SK-N-MC (cell line): ENCODE results near the gene MINAR1.

Source experiments
- DNase-seq: peaks from one replicate; pipeline ENCODE4 v3.0.0-alpha.2; 2011; ENCODE audit warnings: low read depth, low spot score
- H3K27ac ChIP-seq: fragments of 200-600 bp; sonication (generic); 2 replicates; pipeline ENCODE4 v1.5.1; 2016; ENCODE audit warnings: mixed run types
- H3K36me3 ChIP-seq: fragments of 200-600 bp; sonication (generic); 2 replicates; pipeline ENCODE4 v1.6.1; 2017; ENCODE audit warnings: antibody characterized with exemption, low read length, mixed read lengths; ENCODE audit not compliant: insufficient read depth
- H3K4me3 ChIP-seq: fragments of 200-600 bp; sonication (generic); 2 replicates; pipeline ENCODE4 v1.5.1; 2016
- H3K9ac ChIP-seq: fragments of 200-600 bp; sonication (generic); 2 replicates; pipeline ENCODE4 v1.8.0; 2017; ENCODE audit warnings: mixed run types, mixed read lengths; ENCODE audit not compliant: insufficient read length
- H3K9me3 ChIP-seq: fragments of 200-600 bp; sonication (generic); 2 replicates; pipeline ENCODE4 v1.6.1; 2017; ENCODE audit warnings: low read depth, mild to moderate bottlenecking, antibody characterized with exemption, low read length, moderate library complexity, mixed read lengths
- EZH2 ChIP-seq: fragments of 200-600 bp; sonication (generic); IDR thresholded peaks from one replicate; pipeline ENCODE4 v1.6.1; 2017; ENCODE audit warnings: antibody characterized with exemption
- FOXP2 ChIP-seq: optimal IDR thresholded peaks from 2 replicates; pipeline ENCODE3; 2011; ENCODE audit warnings: mild to moderate bottlenecking, moderate library complexity; ENCODE audit not compliant: insufficient read depth; ENCODE audit errors: extremely low read length, control extremely low read depth
- POLR2AphosphoS5 ChIP-seq: IDR thresholded peaks from 2 replicates; pipeline ENCODE4 v1.6.1; 2012; ENCODE audit warnings: mild to moderate bottlenecking, low read depth, low read length, borderline replicate concordance

MINAR1 gene, protein sequence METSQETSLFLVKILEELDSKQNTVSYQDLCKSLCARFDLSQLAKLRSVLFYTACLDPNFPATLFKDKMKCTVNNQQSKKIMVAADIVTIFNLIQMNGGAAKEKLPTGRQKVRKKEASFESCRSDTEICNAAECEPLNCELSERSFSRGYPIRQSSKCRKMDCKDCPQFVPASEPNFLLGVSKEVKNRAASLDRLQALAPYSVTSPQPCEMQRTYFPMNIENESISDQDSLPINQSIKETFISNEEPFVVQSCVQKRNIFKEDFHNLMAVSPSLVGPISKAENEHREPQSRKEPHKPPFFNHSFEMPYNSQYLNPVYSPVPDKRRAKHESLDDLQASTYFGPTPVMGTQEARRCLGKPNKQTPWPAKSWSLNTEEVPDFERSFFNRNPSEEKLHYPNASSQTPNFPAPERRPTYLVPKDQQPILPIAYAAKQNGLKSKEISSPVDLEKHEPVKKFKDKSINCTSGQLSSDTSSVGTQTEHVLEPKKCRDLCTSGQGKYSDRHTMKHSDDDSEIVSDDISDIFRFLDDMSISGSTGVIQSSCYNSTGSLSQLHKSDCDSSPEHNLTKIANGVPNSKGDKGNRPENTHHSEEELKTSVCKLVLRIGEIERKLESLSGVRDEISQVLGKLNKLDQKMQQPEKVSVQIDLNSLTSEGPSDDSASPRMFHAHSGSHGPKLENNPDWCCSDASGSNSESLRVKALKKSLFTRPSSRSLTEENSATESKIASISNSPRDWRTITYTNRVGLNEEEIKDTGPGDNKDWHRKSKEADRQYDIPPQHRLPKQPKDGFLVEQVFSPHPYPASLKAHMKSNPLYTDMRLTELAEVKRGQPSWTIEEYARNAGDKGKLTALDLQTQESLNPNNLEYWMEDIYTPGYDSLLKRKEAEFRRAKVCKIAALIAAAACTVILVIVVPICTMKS

DNA sequence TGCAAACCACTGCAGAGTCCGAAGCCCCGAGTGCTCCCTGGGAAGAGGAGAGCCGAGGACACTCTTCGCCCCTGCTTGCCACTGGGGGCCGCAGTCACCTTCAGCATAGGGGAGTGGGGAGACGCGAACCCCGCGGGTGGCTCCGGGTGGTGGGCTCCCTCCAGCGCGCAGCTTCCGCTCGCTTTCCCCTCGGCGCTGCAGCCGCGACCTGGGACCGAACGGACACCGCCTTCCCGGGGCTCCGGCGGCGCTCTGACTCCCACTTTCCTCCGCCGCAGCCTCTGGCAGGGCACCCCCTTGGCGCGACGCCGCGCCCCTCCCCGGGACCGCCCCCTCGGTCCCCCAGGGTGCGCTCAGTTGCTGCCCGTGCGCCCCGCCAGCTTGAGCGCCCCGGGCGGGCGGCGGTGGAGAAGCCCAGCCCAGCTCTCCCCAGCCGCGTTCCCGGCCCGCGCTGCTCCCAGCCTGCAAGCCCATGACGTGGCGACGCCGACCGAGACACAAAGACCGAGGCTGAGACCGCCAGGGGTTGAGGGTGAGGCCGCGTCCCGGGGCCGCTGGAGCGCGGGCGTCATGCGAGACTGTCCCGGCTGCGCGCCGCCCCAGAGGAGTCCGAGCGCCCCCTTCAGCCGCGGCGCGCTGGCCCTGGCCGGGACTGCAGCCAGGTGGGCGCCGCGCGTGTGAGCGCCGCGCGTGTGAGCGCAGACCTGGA is at the start of gene MINAR1:
MINAR1 (plus strand) TSS at position 701 of the 709 bp plus-strand sequence. CDS start 23,812 bp downstream, outside the sequence.
- Histone ChIP-seq H3K9me3 (no peaks in the 10 kb centered on the region), H3K27ac (no peak within 1 kb of the TSS), H3K4me3 (peak within 1 kb of the TSS; percentile 61), H3K36me3 (no peaks in the 10 kb centered on the region), H3K9ac (no peak within 1 kb of the TSS)
- DNase-seq, result no peak
- no peak for TF ChIP-seq FOXP2
- no peak for TF ChIP-seq POLR2AphosphoS5
- TF ChIP-seq EZH2, result no peak

DNA sequence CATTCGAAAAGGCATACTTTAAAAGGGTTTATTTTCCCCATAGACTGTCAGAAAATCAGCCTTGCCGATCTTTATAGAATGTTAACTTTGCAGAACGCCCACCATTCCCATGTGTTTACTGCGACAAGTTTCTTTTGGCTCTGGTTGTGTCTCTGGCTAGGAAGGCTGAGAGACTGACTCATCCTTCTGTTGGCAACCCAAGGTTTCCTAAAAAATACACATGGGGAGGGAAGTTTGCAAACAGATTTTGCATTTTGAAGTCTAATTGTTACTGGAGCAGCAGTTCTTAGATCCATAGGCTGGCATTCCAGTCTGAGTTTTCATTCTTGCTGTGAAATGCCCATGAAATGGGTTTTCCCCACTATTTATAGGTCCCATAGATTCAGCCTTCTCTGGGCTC is 37.9 kb upstream of the MINAR1 start:
- H3K36me3 ChIP-seq, result no peaks in the 10 kb centered on the region
- no peaks in the 10 kb centered on the region for H3K9me3 ChIP-seq
- no peak overlapping the region for H3K9ac ChIP-seq
- no peak overlapping the region for H3K27ac ChIP-seq
- TF ChIP-seq POLR2AphosphoS5 (no peak), FOXP2 (no peak), EZH2 (no peak)
- no peak overlapping the region for H3K4me3 ChIP-seq
- no peak for DNase-seq

DNA sequence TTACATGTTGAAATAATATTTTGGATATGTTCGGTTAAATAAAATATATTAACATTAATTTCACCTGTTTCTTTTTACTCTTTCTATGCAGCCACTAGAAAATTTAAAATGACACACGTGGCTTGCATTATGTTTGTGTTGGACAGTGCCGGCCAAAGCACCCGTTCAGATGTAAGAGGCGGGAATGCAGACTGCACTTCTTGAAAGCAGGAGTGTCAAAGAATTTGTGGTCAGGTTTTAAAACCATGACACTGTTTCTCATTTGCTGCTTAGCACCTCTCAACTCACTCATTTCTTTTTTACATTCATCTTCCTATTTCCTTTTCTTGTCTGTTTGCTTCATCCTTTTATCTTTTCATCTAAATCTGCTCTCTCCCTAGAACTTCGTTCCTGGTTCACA is 35.3 kb upstream of the MINAR1 start:
- Histone ChIP-seq H3K9ac (no peak overlapping the region), H3K4me3 (no peak overlapping the region), H3K36me3 (no peaks in the 10 kb centered on the region), H3K27ac (no peak overlapping the region), H3K9me3 (no peaks in the 10 kb centered on the region)
- DNase-seq, result no peak
- TF ChIP-seq FOXP2 (no peak), POLR2AphosphoS5 (no peak), EZH2 (no peak)

DNA sequence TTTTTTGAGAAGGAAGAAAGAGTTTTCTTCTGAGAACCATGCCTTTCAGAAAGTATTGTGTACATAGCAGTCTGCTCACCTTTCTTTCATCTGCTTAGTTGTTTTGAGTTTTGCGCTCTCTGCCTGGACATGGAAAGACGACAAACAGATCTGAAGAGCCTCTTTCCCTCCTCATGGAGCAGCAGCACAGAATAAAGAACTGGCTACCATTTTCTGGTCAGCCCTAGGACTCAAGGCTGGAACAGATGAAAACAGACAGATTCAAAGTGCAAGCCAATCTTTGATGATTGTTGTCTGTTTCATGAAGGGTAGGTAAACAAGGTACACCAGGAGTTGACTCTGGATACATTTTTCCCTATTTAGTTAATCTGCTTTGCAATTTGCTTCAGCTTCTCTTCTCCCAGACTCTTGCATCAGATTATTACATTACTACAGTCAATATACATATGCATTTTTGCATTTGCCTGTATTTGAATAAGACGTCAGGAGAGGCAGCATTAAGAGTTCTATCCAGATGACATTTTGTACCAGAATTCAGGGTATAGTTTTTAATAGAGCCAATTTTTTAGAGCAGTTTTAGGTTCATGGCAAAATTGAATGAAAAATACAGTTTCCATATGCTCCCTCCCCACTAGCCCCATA is 34.7 kb upstream of the MINAR1 start:
- no peaks in the 10 kb centered on the region for H3K36me3 ChIP-seq
- no peak for DNase-seq

DNA sequence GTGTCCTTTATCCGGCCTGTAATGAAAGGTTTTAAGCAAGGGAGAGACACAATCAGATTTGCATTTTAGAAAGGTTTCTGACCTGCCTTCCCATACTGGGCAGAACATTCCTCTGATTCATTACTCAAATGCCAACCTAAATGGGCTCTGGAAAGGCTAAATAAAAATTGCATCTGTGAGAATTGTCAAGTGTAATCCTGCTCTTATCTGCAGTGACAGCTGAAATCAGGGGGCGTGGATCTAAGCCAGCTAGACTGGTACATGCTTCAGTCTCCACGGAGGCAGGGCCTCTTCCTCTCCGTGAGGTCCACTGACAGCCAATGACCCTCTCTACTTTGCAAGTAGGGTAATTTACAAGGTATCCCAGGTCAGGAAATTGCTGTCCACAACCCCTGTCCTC is 32.5 kb upstream of the MINAR1 start:
- Histone ChIP-seq H3K9ac (no peak overlapping the region), H3K9me3 (no peaks in the 10 kb centered on the region), H3K27ac (no peak overlapping the region), H3K36me3 (no peaks in the 10 kb centered on the region), H3K4me3 (no peak overlapping the region)
- DNase-seq, result no peak
- TF ChIP-seq FOXP2 (no peak), POLR2AphosphoS5 (no peak), EZH2 (no peak)

More for the DNA sequence above, 34.7 kb upstream of the MINAR1 start:
- no peak for TF ChIP-seq EZH2
- no peak for TF ChIP-seq FOXP2
- no peak for TF ChIP-seq POLR2AphosphoS5
- no peak overlapping the region for H3K27ac ChIP-seq
- H3K9me3 ChIP-seq, result no peaks in the 10 kb centered on the region
- H3K9ac ChIP-seq, result no peak overlapping the region
- no peak overlapping the region for H3K4me3 ChIP-seq

DNA sequence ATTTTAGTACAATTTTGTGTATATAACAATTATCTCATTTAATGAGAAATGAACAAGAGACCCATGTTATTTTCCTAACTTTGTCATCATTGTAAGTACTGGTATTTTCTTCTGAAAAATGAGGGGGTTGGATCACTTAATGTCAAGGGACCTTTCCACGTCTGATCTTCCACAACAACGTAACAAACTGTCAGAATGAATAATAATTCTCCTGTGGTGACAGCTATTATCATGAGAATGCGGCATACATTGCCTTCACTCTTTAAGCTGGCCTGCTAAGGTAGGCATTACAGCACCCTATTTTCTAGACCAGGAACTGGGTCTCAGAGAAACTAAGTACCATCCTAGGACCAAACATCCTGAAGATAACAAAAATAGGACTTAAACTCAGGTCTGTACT is 31.5 kb upstream of the MINAR1 start:
- DNase-seq, result no peak
- TF ChIP-seq EZH2, result no peak
- TF ChIP-seq POLR2AphosphoS5, result no peak
- TF ChIP-seq FOXP2, result no peak
- no peak overlapping the region for H3K27ac ChIP-seq
- H3K9me3 ChIP-seq, result no peaks in the 10 kb centered on the region
- no peak overlapping the region for H3K9ac ChIP-seq
- no peaks in the 10 kb centered on the region for H3K36me3 ChIP-seq
- H3K4me3 ChIP-seq, result no peak overlapping the region

DNA sequence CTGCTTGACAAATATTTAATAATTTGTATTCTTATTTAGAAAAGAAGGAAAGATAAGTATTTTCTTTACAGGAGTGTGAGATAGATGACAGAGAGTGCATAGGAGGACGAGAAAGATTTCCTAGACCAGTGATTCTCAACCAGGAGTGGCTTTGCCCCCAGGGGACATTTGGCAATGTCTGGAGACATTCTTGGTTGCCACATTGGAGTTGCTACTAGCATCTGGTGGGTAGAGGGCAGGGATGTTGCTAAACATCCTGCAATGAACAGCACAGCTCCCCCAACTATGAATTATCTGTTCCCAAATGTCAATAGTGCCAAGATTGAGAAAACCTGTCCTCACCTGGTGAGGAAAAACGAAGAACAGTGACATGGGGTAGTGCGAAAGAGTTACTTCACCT is 30.8 kb upstream of the MINAR1 start:
- no peak for DNase-seq
- TF ChIP-seq POLR2AphosphoS5 (no peak), FOXP2 (no peak), EZH2 (no peak)
- H3K9ac ChIP-seq, result no peak overlapping the region
- no peak overlapping the region for H3K4me3 ChIP-seq
- H3K36me3 ChIP-seq, result no peaks in the 10 kb centered on the region
- no peaks in the 10 kb centered on the region for H3K9me3 ChIP-seq
- no peak overlapping the region for H3K27ac ChIP-seq

DNA sequence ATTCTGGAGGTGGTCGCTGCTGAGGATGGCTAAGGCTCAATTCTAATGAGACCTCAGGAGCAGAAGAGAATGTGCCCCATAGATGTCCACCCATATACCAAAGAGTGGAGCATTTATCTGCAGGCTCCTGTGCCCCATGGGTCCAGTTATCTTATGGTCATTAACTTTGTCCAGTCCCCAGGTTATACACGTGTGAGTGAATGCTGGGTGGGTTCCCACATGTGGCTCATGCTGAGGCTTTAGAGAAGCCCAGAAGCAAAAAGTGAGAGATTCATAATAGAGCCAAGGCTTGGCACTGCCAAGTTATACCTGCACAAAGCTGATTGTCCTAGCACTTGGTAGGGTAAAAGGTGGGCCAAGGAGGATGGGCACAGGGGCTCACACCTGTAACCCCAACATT is 30.0 kb upstream of the MINAR1 start:
- Histone ChIP-seq H3K9me3 (no peaks in the 10 kb centered on the region), H3K9ac (no peak overlapping the region), H3K4me3 (no peak overlapping the region), H3K36me3 (no peaks in the 10 kb centered on the region), H3K27ac (no peak overlapping the region)
- DNase-seq, result no peak
- TF ChIP-seq EZH2, result no peak
- no peak for TF ChIP-seq FOXP2
- TF ChIP-seq POLR2AphosphoS5, result no peak
